Ishikawa (cell line): ENCODE data around the gene ARHGEF11.

ENCODE experiments used
- CEBPB ChIP-seq: IDR thresholded peaks from 2 replicates; pipeline ENCODE4 v1.6.1; 2012
- EGR1 ChIP-seq: IDR thresholded peaks from 2 replicates; pipeline ENCODE4 v1.6.1; 2012
- EP300 ChIP-seq: IDR thresholded peaks from 2 replicates; pipeline ENCODE4 v1.6.1; 2012; ENCODE audit warnings: borderline replicate concordance
- FOXM1 ChIP-seq: IDR thresholded peaks from 2 replicates; pipeline ENCODE4 v1.6.1; 2012; ENCODE audit warnings: low read depth, borderline replicate concordance
- RAD21 ChIP-seq: IDR thresholded peaks from 2 replicates; pipeline ENCODE4 v1.6.1; 2012; ENCODE audit warnings: low read depth
- TCF12 ChIP-seq: IDR thresholded peaks from 2 replicates; pipeline ENCODE4 v1.6.1; 2012; ENCODE audit warnings: low read depth
- YY1 ChIP-seq: IDR thresholded peaks from 2 replicates; pipeline ENCODE4 v1.6.1; 2012; ENCODE audit warnings: low read depth

GRCh38 chr1:156964441-156964840 lies 81.1 kb downstream of the ARHGEF11 start:
- TF ChIP-seq TCF12 (no peak), FOXM1 (no peak), EP300 (no peak), CEBPB (no peak), EGR1 (no peak), RAD21 (no peak), YY1 (no peak)
